Measurements from ENCODE around the gene ARL16. TPM values are rescaled to one million over a fixed set of nuclear protein-coding genes. Genes with fewer than 3 reads are reported as not detected.

The ARL16 gene
- total RNA-seq, 1 experiment from 2014 or later: 38.6 TPM

DNA sequence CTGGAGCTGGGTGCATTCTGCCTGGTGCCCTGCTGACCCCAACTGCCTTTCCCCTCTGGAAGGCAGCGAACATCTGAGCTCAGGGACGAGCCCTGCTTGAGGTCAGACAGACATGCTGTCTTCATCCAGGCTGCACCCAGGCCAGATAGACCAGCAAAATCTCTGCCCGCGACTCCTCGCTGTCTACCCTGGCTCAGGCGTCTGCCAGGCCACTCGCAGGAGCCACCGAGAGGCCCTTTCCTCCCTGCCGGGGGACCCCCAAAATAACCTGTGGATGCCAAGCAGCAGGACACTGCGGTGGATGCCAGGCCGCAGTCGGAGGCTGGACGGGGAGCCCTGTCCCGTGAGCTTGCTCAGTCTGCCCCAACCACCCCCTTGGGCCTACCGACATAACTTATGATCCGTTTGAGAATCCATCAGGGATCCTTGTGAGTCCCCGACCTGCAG is 25.2 kb upstream of the ARL16 start:
- ChIA-PET POLR2A (interaction anchor here (0.7 to 6.0 kb wide), 5 partner anchors 15 to 132 kb away, joined by 3 to 57 read pairs (median 4); partner anchors contain the start of genes ARL16, CCDC137, HGS and OXLD1), CTCF (no interaction called here)
- H3K27ac Mint-ChIP-seq (ENCODE audit: low read depth, unreplicated experiment): no peak overlapping the region
- BruUV-seq (replicated peaks): no TSS peak
- intact Hi-C loops (cut with micrococcal nuclease): no loop called here
- no peak overlapping the region for H3K4me3 Mint-ChIP-seq (ENCODE audit: unreplicated experiment)
- peaks cover 11% of the 10 kb centered on the region for H3K4me1 Mint-ChIP-seq (ENCODE audit: insufficient read depth, unreplicated experiment)
- DNase-seq (ENCODE audit: unreplicated experiment): no peak
- H3K36me3 Mint-ChIP-seq (ENCODE audit: insufficient read depth, unreplicated experiment): peaks cover 66% of the 10 kb centered on the region
- H3K27me3 Mint-ChIP-seq (ENCODE audit: insufficient read depth, unreplicated experiment): no peaks in the 10 kb centered on the region
- TF ChIP-seq, protein P1, sequence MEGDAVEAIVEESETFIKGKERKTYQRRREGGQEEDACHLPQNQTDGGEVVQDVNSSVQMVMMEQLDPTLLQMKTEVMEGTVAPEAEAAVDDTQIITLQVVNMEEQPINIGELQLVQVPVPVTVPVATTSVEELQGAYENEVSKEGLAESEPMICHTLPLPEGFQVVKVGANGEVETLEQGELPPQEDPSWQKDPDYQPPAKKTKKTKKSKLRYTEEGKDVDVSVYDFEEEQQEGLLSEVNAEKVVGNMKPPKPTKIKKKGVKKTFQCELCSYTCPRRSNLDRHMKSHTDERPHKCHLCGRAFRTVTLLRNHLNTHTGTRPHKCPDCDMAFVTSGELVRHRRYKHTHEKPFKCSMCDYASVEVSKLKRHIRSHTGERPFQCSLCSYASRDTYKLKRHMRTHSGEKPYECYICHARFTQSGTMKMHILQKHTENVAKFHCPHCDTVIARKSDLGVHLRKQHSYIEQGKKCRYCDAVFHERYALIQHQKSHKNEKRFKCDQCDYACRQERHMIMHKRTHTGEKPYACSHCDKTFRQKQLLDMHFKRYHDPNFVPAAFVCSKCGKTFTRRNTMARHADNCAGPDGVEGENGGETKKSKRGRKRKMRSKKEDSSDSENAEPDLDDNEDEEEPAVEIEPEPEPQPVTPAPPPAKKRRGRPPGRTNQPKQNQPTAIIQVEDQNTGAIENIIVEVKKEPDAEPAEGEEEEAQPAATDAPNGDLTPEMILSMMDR (IDR thresholded peaks at IDR 0.05; ENCODE audit: unreplicated experiment): no peak
- no peaks in the 10 kb centered on the region for H3K9me3 Mint-ChIP-seq (ENCODE audit: unreplicated experiment)

DNA sequence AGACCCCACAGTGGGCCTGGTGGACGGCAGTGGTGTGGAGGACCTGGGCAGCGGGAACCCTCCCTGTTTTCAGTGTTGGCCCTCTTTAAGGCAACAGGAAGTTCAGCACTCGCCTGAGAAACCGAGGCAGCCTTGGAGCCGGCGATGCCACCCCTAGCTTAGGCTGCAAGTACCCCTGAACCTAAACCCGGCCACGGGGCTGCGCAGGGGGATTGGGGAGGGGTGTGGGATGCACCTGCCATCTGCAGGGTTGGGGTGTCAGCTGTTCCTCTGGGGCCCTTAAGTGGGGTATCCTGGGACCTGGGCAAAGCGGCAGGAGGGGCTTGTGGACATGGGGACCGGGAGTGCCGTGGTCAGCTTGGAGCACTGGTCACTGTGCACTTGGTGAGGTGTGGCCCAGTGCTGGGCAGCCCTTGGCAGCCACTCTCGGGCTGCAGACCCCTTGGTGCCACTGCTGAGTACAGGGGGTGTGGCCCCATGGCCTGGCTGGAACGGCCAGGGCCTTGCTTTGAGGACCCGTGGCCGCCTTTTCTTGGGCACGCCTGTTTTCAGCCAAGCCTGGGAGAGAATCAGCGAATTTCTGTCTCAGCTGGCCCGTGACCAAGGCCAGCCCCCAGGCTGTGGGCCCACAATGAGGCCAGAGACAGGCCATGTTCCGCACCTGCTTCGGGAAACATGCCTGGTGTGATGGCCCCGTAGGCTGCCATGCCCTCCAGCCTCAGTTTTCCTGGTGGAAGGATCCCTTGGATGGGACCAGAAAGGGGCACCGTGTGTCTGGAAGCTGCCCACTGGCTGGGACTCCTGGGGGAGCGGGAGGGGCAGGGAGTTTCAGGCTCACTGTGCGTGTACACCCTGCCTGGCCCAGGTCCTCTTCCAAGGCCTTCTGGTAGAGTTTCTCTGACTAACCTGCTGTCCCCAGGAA is 24.4 kb upstream of the ARL16 start:
- Mint-ChIP-seq H3K4me3 (ENCODE audit: unreplicated experiment) (no peak overlapping the region), H3K27me3 (ENCODE audit: insufficient read depth, unreplicated experiment) (no peaks in the 10 kb centered on the region), H3K4me1 (ENCODE audit: insufficient read depth, unreplicated experiment) (peaks cover 11% of the 10 kb centered on the region), H3K27ac (ENCODE audit: low read depth, unreplicated experiment) (no peak overlapping the region), H3K36me3 (ENCODE audit: insufficient read depth, unreplicated experiment) (peaks cover 65% of the 10 kb centered on the region), H3K9me3 (ENCODE audit: unreplicated experiment) (no peaks in the 10 kb centered on the region)
- intact Hi-C loops (cut with micrococcal nuclease): no loop called here
- BruUV-seq (replicated peaks): no TSS peak
- ChIA-PET CTCF (interaction anchor here (0.9 kb wide), 1 partner anchor 22 kb away, joined by 4 read pairs; no protein-coding TSS in a partner anchor), POLR2A (interaction anchor here (0.5 to 6.0 kb wide), 5 partner anchors 16 to 495 kb away, joined by 3 to 57 read pairs (median 4); partner anchors contain the start of genes ARL16, CCDC137, HGS and OXLD1)
- TF ChIP-seq, protein P1 (IDR thresholded peaks at IDR 0.05; ENCODE audit: unreplicated experiment): no peak
- no peak for DNase-seq (ENCODE audit: unreplicated experiment)

DNA sequence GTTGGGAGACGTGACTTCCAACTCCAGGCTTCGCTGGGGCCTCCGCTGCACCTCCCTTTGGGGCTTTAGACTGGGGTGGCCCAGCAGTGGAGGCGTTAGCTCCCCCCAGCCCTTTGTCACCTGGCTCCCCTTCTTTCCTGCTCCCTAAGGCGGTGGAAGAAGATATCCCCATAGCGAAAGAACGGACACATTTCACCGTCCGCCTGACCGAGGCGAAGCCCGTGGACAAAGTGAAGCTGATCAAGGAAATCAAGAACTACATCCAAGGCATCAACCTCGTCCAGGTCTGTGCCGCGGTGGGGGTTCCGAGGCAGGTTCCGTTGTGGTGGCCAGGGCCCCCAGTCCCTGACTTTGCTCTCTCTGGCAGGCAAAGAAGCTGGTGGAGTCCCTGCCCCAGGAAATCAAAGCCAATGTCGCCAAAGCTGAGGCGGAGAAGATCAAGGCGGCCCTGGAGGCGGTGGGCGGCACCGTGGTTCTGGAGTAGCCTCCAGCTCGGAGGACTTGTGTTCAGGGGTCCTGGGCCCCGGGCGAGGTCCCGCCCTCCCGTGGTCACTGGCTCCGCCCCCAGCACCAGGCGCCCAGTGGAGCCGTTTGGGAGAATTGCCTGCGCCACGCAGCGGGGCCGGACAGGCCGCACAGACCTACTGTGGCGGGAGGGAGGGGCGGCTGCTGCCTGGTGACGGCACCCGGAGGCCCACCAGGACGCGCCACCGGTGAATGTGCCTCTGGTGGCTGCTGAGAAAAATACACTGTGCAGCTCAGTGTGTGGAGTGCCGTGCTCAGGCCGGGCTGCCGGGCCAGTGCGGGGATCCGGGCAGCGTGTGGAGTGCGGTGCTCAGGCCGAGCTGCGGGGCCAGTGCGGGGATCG is 23.4 kb upstream of the ARL16 start:
- no peak for DNase-seq (ENCODE audit: unreplicated experiment)
- Mint-ChIP-seq H3K36me3 (ENCODE audit: insufficient read depth, unreplicated experiment) (peaks cover 65% of the 10 kb centered on the region), H3K27ac (ENCODE audit: low read depth, unreplicated experiment) (no peak overlapping the region), H3K4me3 (ENCODE audit: unreplicated experiment) (no peak overlapping the region), H3K9me3 (ENCODE audit: unreplicated experiment) (no peaks in the 10 kb centered on the region), H3K4me1 (ENCODE audit: insufficient read depth, unreplicated experiment) (peaks cover 11% of the 10 kb centered on the region), H3K27me3 (ENCODE audit: insufficient read depth, unreplicated experiment) (no peaks in the 10 kb centered on the region)
- TSS peak; percentile 30 for BruUV-seq (replicated peaks)
- intact Hi-C loops (cut with micrococcal nuclease): no loop called here
- TF ChIP-seq, protein P1 (IDR thresholded peaks at IDR 0.05; ENCODE audit: unreplicated experiment): no peak
- ChIA-PET CTCF (interaction anchor here (0.9 to 1.4 kb wide), 3 partner anchors 21 to 185 kb away, joined by 4 to 5 read pairs (median 4); no protein-coding TSS in a partner anchor), POLR2A (interaction anchor here (0.5 to 6.0 kb wide), 2 partner anchors 23 to 496 kb away, joined by 3 to 57 read pairs; partner anchors contain the start of genes ARL16 and HGS)

Data from MCF 10A (cell line).